Brain pericyte (primary cell): ENCODE data around the gene MORC4.
"Not testable (repeated sequence)": the region's sequence is repeated elsewhere in the genome, so short reads cannot be mapped to it uniquely, and the experiment has no call there.

Experiments used
- DNase-seq: peaks from one replicate; pipeline ENCODE4 v3.0.0-alpha.2; 2012; ENCODE audit warnings: low read depth, low spot score

Gene MORC4

GRCh38 chrX:107000013-107000515 lies at the start of gene MORC4:
Gene MORC4, minus strand, starts transcription at chrX:107000212. Its CDS starts 243 bp downstream, at chrX:106999969.
- DNase-seq = peak; percentile 5

GRCh38 chrX:107047622-107048021 lies 47.6 kb upstream of the MORC4 start:
- no peak for DNase-seq

- DNase-seq = no peak
Measured at GRCh38 chrX:107029752-107030151, 29.7 kb upstream of the MORC4 start.

- peak; percentile 1 for DNase-seq
Measured at GRCh38 chrX:107025545-107025944, 25.5 kb upstream of the MORC4 start.

- no peak for DNase-seq
Measured at GRCh38 chrX:107014936-107015335, 14.9 kb upstream of the MORC4 start.

- no peak for DNase-seq
Measured at GRCh38 chrX:107008034-107008433, 8.0 kb upstream of the MORC4 start.

GRCh38 chrX:106999002-106999975 lies 723 bp downstream of the MORC4 start:
- DNase-seq = peak; percentile 5

GRCh38 chrX:106997611-106998010 lies 2.4 kb downstream of the MORC4 start:
- DNase-seq = no peak

- DNase-seq = no peak
Measured at GRCh38 chrX:106995678-106996077, 4.3 kb downstream of the MORC4 start.

GRCh38 chrX:106987488-106987887 lies 12.5 kb downstream of the MORC4 start:
- DNase-seq = no peak

GRCh38 chrX:106980952-106981626 lies 18.9 kb downstream of the MORC4 start:
- no peak for DNase-seq

GRCh38 chrX:106976416-106976815 lies 23.6 kb downstream of the MORC4 start:
- DNase-seq = no peak

- DNase-seq = no peak
Measured at GRCh38 chrX:106973433-106974149, 26.4 kb downstream of the MORC4 start.

GRCh38 chrX:106972896-106973295 lies 27.1 kb downstream of the MORC4 start:
- no peak for DNase-seq

- not testable (repeated sequence) for DNase-seq
Measured at GRCh38 chrX:106966547-106966946, 33.5 kb downstream of the MORC4 start.

GRCh38 chrX:106964290-106964689 lies 35.7 kb downstream of the MORC4 start:
- DNase-seq = no peak

- DNase-seq = no peak
Measured at GRCh38 chrX:106963111-106963510, 36.9 kb downstream of the MORC4 start.

- no peak for DNase-seq
Measured at GRCh38 chrX:106959901-106960300, 40.1 kb downstream of the MORC4 start.

- no peak for DNase-seq
Measured at GRCh38 chrX:106957856-106958255, 42.2 kb downstream of the MORC4 start.

GRCh38 chrX:106955004-106955772 lies 44.8 kb downstream of the MORC4 start:
- no peak for DNase-seq

GRCh38 chrX:106954041-106954440 lies 46.0 kb downstream of the MORC4 start:
- no peak for DNase-seq
